ENCODE data around the gene THAP11.
A peak's percentile ranks its signal among the peaks of the same experiment; 100 is the strongest.

THAP11 gene

GRCh38 chr16:67841816-67842508, at the start of gene THAP11:
Gene THAP11, plus strand, starts transcription at chr16:67842320. Its CDS starts 235 bp downstream, at chr16:67842555.
- peak; percentile 98 for DNase-seq

GRCh38 chr16:67796099-67796718, 45.9 kb upstream of the THAP11 start:
- no peak for DNase-seq

GRCh38 chr16:67800338-67800926, 41.7 kb upstream of the THAP11 start:
- DNase-seq: peak; percentile 58

- no peak for DNase-seq
These were observed 40.9 kb upstream of the THAP11 start for GRCh38 chr16:67801241-67801640.

GRCh38 chr16:67801883-67802282, 40.2 kb upstream of the THAP11 start:
- no peak for DNase-seq

- DNase-seq: peak; percentile 53
These were observed 38.2 kb upstream of the THAP11 start for GRCh38 chr16:67803894-67804293.

GRCh38 chr16:67804853-67805542, 37.1 kb upstream of the THAP11 start:
- peak; percentile 7 for DNase-seq

- peak; percentile 2 for DNase-seq
These were observed 36.2 kb upstream of the THAP11 start for GRCh38 chr16:67805718-67806427.

- DNase-seq: peak; percentile 99
These were observed 35.5 kb upstream of the THAP11 start, which contains the start of the genes RANBP10 and TSNAXIP1 for GRCh38 chr16:67806428-67807147. Gene RANBP10, minus strand, starts transcription at chr16:67806560. Its CDS starts 24 bp downstream, at chr16:67806536. Gene TSNAXIP1, plus strand, starts transcription at chr16:67806889. Its CDS starts 261 bp downstream, at chr16:67807150.

GRCh38 chr16:67807148-67807682, 34.9 kb upstream of the THAP11 start:
- DNase-seq: no peak

GRCh38 chr16:67811899-67812298, 30.2 kb upstream of the THAP11 start:
- DNase-seq: no peak

- DNase-seq: no peak
These were observed 27.6 kb upstream of the THAP11 start for GRCh38 chr16:67814567-67814966.

- no peak for DNase-seq
These were observed 21.4 kb upstream of the THAP11 start for GRCh38 chr16:67820608-67821259.

GRCh38 chr16:67822511-67822910, 19.6 kb upstream of the THAP11 start:
- no peak for DNase-seq

- DNase-seq: no peak
These were observed 17.0 kb upstream of the THAP11 start for GRCh38 chr16:67825119-67825518.

- no peak for DNase-seq
These were observed 16.2 kb upstream of the THAP11 start for GRCh38 chr16:67825906-67826305.

- DNase-seq: no peak
These were observed 13.5 kb upstream of the THAP11 start for GRCh38 chr16:67828651-67829050.

- peak; percentile 22 for DNase-seq
These were observed 9.1 kb upstream of the THAP11 start for GRCh38 chr16:67833030-67833414.

GRCh38 chr16:67833415-67834241, 8.5 kb upstream of the THAP11 start:
- DNase-seq: peak; percentile 95

- no peak for DNase-seq
These were observed 7.9 kb upstream of the THAP11 start for GRCh38 chr16:67834242-67834614.
